Transverse colon (tissue), 4 donors: ENCODE measurements around the gene HIBCH. TPM values are rescaled to one million over a fixed set of nuclear protein-coding genes. Genes with fewer than 3 reads are reported as not detected.

ENCODE experiments used
- DNase-seq: peaks from one replicate; pipeline ENCODE4 v3.0.0-alpha.2; 2019
- H3K27ac ChIP-seq, 4 donors: fragments of 200-600 bp; sonication (generic); 2 replicates each; pipeline ENCODE4 v1.5.1; 2016 to 2018; ENCODE audit warnings: inconsistent platforms in 4 of 4
- H3K27me3 ChIP-seq: fragments of 200-600 bp; sonication (generic); 2 replicates; pipeline ENCODE4 v1.5.1; 2017; ENCODE audit warnings: inconsistent platforms
- H3K36me3 ChIP-seq, 4 donors: fragments of 200-600 bp; sonication (generic); 2 replicates each; pipeline ENCODE4 v1.5.1; 2017 to 2019; ENCODE audit warnings: inconsistent platforms in 4 of 4
- H3K4me1 ChIP-seq, 4 donors: fragments of 200-600 bp; sonication (generic); 2 replicates each; pipeline ENCODE4 v1.5.1; 2017 to 2020; ENCODE audit warnings: inconsistent platforms in 4 of 4
- H3K4me3 ChIP-seq, 4 donors: fragments of 200-600 bp; sonication (generic); 1 replicate in 1 of 4; 2 replicates in 3 of 4; pipeline versions ENCODE4 v1.5.1 to v1.6.1; 2017 to 2019; ENCODE audit warnings: inconsistent platforms in 4 of 4
- H3K9me3 ChIP-seq, 2 donors: fragments of 200-600 bp; sonication (generic); 2 replicates each; pipeline ENCODE4 v1.5.1; 2017 to 2019; ENCODE audit warnings: inconsistent platforms in 2 of 2
- CTCF ChIP-seq, 5 experiments: fragments of 200-600 bp in 3 of 5; fragments of 450-650 bp in 2 of 5; sonication (generic) in 3 of 5; IDR thresholded peaks; 1 replicate in 2 of 5; 2 replicates in 3 of 5; pipeline ENCODE4 v1.5.1; 2016 to 2017; ENCODE audit warnings: antibody characterized with exemption in 5 of 5, inconsistent platforms in 3 of 5, mild to moderate bottlenecking in 2 of 5, moderate library complexity in 1 of 5
- EP300 ChIP-seq: sonication (generic); formaldehyde crosslinking; IDR thresholded peaks from one replicate; pipeline ENCODE4 v1.6.1; 2017; ENCODE audit warnings: antibody characterized with exemption, low read depth
- POLR2A ChIP-seq: fragments of 450-650 bp; IDR thresholded peaks from one replicate; pipeline ENCODE4 v1.6.1; 2016; ENCODE audit warnings: antibody characterized with exemption, mild to moderate bottlenecking, moderate library complexity
- POLR2AphosphoS5 ChIP-seq, 3 donors: sonication (generic); formaldehyde crosslinking; IDR thresholded peaks; one replicate each; pipeline ENCODE4 v1.6.1; 2016; ENCODE audit warnings: antibody characterized with exemption in 3 of 3
- WGBS, 2 donors: methylation state at CpG; one replicate each; pipeline ENCODE4 v1.1.5; 2018; ENCODE audit warnings: low coverage in 1 of 2; 5-methylcytosine and 5-hydroxymethylcytosine counted together
- in situ Hi-C, 4 donors: fragments of 200-750 bp; cut with MboI; loops; one replicate each; pipeline versions ENCODE4 v1.15.0 to v1.15.1; 2017; ENCODE audit warnings: low sequenced_read_pairs in 3 of 4, low pct_ligation_motif_present in 1 of 4, low pct_unique_long_range_greater_than_20kb in 1 of 4
- intact Hi-C: fragments of 100-400 bp; cut with DNase I; formaldehyde crosslinking; loops from one replicate; pipeline ENCODE4 v1.15.1; 2023; ENCODE audit warnings: low total_unique reads
- total RNA-seq, 4 donors: library from RNA; depleted of rRNA; stranded (reverse); fragments of >200 nt; gene quantifications; one replicate each; pipeline ENCODE4 v1.1.0, GENCODE V29; 2016

The HIBCH gene
- total RNA-seq, 4 donors from 2014 or later, result 6.0 to 33.0 (median 19.8) TPM

- Histone ChIP-seq H3K27ac (peak overlapping the region in 2 of 4 donors; percentile 3 to 36), H3K27me3 (no peaks in the 10 kb centered on the region), H3K36me3 (peaks cover 0 to 16% (median 0%) of the 10 kb centered on the region in 4 donors), H3K9me3 (no peaks in the 10 kb centered on the region), H3K4me1 (peaks cover 0 to 16% (median 2%) of the 10 kb centered on the region in 4 donors), H3K4me3 (no peak overlapping the region)
- 35 to 50% methylated on average over 1 of the region's 1 CpG for WGBS, 2 donors
- no peak for DNase-seq
- intact Hi-C loops, result no loop called here
- in situ Hi-C loops, result no loop called here
- no peak for TF ChIP-seq POLR2A
- TF ChIP-seq POLR2AphosphoS5 (IDR thresholded peaks at IDR 0.05), result no peak
- TF ChIP-seq CTCF (IDR thresholded peaks at IDR 0.05), result no peak
- no peak for TF ChIP-seq EP300
Observed at GRCh38 chr2:190200603-190201002, 119.0 kb downstream of the HIBCH start.

DNA sequence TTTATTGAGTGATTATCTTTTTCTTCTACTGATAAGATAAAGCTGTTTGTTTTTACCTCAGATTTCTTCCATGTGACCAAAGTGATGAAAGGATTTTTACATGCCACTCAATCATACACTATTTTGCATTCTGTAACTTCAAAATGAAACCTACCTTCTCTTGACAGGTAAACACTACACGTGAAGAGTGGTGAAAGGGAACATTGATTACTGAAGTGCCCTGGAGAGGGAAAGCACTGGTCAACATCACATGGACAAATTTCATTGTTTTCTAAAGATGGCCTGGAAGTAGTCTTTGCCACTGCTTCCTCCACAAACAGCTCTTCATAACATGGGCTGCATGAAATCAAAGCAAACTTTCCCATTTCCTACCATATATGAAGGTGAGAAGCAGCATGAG is 120.1 kb downstream of the HIBCH start:
- intact Hi-C loops, result no loop called here

DNA sequence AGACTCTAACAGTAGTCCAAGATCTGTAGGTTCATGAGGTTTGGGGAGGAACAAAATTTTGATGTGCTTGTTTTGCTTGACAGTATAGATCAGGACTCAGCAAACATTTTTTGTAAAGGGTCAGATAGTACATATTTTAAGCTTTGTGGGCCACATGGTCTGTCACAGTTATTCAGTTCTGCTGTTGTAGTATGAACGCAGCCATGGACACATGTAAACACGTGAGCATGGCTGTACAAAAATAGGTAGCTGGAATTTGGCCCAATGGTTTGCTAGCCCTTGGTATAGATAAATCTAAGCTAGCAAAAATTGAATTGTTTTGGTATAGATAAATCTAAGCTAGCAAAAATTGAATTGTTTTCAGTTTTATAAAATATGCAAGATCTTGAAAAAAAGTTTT is 120.5 kb downstream of the HIBCH start:
- no peak overlapping the region for H3K27ac ChIP-seq
- H3K9me3 ChIP-seq, result no peaks in the 10 kb centered on the region
- TF ChIP-seq POLR2A, result no peak
- no peak for TF ChIP-seq POLR2AphosphoS5 (IDR thresholded peaks at IDR 0.05)
- TF ChIP-seq CTCF (IDR thresholded peaks at IDR 0.05), result no peak
- TF ChIP-seq EP300, result no peak
- H3K4me3 ChIP-seq, result no peak overlapping the region
- no peak for DNase-seq
- peaks cover 0 to 16% (median 2%) of the 10 kb centered on the region in 4 donors for H3K4me1 ChIP-seq
- peaks cover 0 to 16% (median 0%) of the 10 kb centered on the region in 4 donors for H3K36me3 ChIP-seq
- 66 to 80% methylated on average over 2 of the region's 2 CpGs for WGBS, 2 donors
- in situ Hi-C loops, result loop anchor here in 1 of 4 donors (10.0 kb wide), 1 partner anchor 114 kb away; no protein-coding TSS in a partner anchor
- no peaks in the 10 kb centered on the region for H3K27me3 ChIP-seq
- intact Hi-C loops, result no loop called here

More for the DNA sequence above, 120.1 kb downstream of the HIBCH start:
- Histone ChIP-seq H3K9me3 (no peaks in the 10 kb centered on the region), H3K4me3 (no peak overlapping the region), H3K27me3 (no peaks in the 10 kb centered on the region), H3K27ac (no peak overlapping the region), H3K4me1 (peaks cover 0 to 16% (median 2%) of the 10 kb centered on the region in 4 donors), H3K36me3 (peaks cover 0 to 16% (median 0%) of the 10 kb centered on the region in 4 donors)
- 68 to 86% methylated on average over 1 of the region's 1 CpG for WGBS, 2 donors
- in situ Hi-C loops, result loop anchor here in 1 of 4 donors (10.0 kb wide), 1 partner anchor 115 kb away; no protein-coding TSS in a partner anchor
- no peak for DNase-seq
- TF ChIP-seq CTCF (IDR thresholded peaks at IDR 0.05) (no peak), POLR2AphosphoS5 (IDR thresholded peaks at IDR 0.05) (no peak), EP300 (no peak), POLR2A (no peak)

DNA sequence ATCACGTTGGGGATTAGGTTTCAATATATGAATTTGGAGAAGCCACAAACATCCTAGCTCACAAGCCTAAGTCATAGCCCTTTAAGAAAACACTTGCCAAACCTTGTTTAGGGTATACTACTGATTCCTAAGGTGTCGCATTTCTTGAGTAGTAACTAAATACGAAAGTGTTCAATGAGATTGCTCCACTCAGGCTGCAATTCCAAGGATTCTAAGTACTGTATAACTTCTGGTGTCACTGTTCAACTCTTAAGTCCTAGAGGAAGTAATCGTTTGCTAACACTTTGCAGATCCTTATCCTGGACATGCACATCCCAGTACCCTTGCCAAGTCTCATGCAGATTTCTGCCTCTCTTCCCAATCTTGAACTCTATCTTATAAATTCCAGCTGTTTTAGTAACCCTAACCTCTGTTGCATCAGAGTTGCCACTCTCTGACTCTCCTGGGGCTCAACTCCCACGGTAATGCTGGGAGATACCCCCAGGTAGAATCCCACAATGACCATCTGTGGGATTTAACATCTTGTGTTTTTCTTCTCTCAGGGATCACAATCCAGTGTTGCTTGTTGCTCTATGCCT is 122.4 kb downstream of the HIBCH start:
- no peak for DNase-seq
- TF ChIP-seq POLR2A (no peak), EP300 (no peak), CTCF (IDR thresholded peaks at IDR 0.05) (no peak), POLR2AphosphoS5 (IDR thresholded peaks at IDR 0.05) (no peak)
- Histone ChIP-seq H3K27ac (no peak overlapping the region), H3K36me3 (peaks cover 0 to 16% (median 0%) of the 10 kb centered on the region in 4 donors), H3K27me3 (no peaks in the 10 kb centered on the region), H3K4me3 (no peak overlapping the region), H3K9me3 (no peaks in the 10 kb centered on the region), H3K4me1 (peaks cover 0 to 16% (median 2%) of the 10 kb centered on the region in 4 donors)
- WGBS, 2 donors, result 76 to 79% methylated on average over 4 to 5 of the region's 5 CpGs
- intact Hi-C loops, result no loop called here
- in situ Hi-C loops, result loop anchor here in 1 of 4 donors (10.0 kb wide), 1 partner anchor 112 kb away; no protein-coding TSS in a partner anchor
